GDM1 (cell line): ENCODE data around the gene NDUFB10.
"Not testable (repeated sequence)": the region's sequence is repeated elsewhere in the genome, so short reads cannot be mapped to it uniquely, and the experiment has no call there.

Experiments used
- DNase-seq: peaks from one replicate; lab custom pipeline; 2025; lab: John Stamatoyannopoulos, UW

Gene NDUFB10

DNA sequence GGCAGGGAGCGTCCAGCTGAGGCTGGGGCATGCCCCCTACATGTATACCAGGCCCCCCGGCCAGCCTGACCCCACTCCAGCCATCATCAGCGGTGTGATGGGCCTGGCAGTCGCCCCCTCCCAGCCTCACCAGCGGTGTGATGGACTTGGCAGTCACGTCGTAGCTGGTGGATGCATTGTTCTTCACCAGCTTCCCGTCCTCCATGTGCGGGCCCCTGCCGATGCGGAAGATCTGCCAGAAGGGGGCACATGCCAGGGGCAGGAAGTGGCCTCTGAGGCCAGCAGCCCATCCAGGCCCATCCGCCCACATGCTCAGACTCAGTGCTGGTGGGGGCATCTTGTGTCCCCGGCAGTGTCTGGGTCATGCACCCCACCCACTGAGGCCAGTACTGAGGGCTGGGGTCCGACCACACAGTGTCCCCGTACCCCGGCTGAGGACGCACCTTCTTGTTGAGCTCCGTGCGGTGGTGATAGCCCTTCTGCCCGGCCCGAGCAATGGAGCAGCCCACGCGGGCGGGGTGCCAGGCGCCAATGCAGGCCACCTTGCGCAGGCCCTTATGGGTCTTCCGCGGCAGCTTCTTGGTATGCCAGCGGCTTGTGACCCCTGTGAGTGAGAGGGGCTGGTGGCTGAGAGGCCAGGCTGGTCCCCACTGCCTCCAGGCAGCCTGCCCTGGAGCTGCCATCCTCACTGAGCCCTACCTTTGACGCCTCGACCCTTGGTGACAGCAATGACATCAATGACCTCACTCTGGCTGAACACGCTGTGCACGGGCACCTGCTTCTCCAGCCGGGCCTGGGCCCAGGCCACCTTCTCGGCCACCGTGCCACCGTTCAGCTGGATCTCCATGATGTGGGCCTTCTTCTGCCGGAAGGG is 12.6 kb upstream of the NDUFB10 start:
- no peak for DNase-seq

- no peak for DNase-seq
Observed at GRCh38 chr16:1947369-1947670, 12.0 kb upstream of the NDUFB10 start.

- DNase-seq = no peak
Observed at GRCh38 chr16:1949507-1949906, 9.8 kb upstream of the NDUFB10 start.

GRCh38 chr16:1950047-1950446 is 9.3 kb upstream of the NDUFB10 start:
- no peak for DNase-seq

DNA sequence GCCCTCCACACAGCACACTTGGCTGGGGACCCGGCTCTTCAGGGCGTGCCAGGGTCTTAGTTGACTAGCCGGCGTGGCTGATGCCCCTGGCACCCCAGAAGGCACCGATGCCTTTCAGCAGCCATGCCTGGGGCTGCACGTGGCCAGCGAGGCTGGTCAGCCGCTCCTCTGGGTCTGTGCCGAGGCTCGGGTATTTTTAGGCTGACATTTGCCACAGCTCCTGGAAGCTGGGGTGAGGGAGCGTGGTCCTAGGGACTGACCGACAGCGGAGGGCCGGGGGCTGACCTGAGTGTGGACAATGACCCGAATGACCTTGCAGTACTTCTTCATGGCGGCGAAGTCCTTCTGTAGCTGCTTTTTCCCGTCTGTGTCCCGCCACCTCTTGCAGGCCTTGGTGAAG is 8.8 kb upstream of the NDUFB10 start:
- DNase-seq = no peak

- no peak for DNase-seq
Observed at GRCh38 chr16:1953734-1954133, 5.6 kb upstream of the NDUFB10 start.

DNA sequence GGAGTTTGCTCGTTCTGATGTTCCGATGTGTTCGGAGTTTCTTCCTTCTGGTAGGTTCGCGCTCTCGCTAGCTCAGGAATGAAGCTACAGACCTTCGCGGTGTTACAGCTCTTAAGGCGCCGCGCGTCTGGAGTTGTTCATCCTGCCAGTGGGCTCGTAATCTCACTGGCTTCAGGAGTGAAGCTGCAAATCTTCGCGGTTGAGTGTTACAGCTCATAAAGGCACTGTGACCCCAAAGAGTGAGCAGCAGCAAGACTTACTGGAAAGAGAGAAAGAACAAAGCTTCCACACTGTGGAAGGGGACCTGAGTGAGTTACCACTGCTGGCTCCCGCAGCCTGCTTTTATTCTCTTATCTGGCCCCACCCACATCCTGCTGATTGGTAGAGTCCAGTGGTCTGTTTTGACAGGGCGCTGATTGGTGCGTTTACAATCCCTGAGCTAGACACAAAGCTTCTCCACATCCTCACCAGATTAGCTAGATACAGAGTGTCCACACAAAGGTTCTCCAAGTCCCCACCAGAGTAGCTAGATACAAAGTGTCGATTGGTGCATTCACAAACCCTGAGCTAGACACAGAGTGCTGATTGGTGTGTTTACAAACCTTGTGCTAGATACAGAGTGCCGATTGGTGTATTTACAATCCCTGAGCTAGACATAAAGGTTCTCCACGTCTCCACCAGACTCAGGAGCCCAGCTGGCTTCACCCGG is 1.8 kb upstream of the NDUFB10 start:
- DNase-seq = not testable (repeated sequence)

DNA sequence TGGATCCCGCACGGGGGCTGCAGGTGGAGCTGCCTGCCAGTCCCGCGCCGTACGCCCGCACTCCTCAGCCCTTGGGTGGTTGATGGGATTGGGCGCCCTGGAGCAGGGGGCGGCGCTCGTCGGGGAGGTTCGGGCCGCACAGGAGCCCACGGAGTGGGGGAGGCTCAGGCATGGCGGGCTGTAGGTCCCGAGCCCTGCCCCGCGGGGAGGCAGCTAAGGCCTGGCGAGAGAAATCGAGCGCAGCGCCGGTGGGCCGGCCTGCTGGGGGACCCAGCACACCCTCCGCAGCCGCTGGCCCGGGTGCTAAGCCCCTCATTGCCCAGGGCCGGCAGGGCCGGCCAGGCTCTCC is 1.2 kb upstream of the NDUFB10 start:
- DNase-seq = not testable (repeated sequence)

- no peak for DNase-seq
Observed at GRCh38 chr16:1958715-1959268, 546 bp upstream of the NDUFB10 start.

DNA sequence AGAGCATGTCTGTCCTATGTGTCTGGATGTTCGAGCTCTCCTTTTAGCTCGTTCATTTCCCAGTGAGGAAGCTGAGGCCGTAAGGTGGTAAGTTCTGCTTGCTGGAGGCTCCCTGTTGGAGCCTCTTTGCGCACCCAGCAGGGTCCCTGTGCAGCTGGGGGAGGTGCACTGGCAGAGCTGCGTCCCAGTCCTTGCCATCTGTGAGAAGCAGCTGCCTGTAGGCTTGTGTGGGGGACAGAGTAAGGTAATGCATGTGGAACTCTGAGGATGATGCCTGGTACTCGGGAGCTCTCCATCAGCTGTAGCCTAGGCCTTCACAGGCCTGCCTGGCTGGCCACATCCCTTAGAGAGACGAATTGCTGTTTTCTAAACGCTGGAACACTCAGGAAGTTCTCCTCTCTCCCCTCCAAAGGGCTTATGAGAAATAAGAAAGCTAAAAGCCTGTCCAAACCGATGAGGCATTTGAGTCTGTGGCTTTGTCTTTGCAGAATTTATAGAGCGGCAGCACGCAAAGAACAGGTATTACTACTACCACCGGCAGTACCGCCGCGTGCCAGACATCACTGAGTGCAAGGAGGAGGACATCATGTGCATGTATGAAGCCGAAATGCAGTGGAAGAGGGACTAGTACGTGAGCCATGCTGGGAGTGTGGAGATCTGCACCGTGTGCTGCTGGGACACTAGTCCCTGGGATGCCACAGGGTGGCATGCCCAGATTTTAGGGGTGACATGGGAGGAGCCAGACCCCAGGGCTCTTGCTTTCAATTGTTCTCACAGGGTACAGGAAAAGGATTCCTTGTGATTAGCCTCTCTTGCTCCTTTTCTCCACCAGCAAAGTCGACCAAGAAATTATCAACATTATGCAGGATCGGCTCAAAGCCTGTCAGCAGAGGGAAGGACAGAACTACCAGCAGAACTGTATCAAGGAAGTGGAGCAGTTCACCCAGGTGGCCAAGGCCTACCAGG is 1.6 kb downstream of the NDUFB10 start:
- DNase-seq = peak; percentile 27

GRCh38 chr16:1961651-1962067 is 2.3 kb downstream of the NDUFB10 start:
- DNase-seq = no peak

GRCh38 chr16:1962161-1963153 is 3.1 kb downstream of the NDUFB10 start:
- DNase-seq = not testable (repeated sequence)

- no peak for DNase-seq
Observed at GRCh38 chr16:1963806-1964505, 4.6 kb downstream of the NDUFB10 start.

GRCh38 chr16:1964506-1965395 is 5.4 kb downstream of the NDUFB10 start, which contains the start of gene RPS2:
RPS2 (minus strand) TSS chr16:1964826; CDS start chr16:1964625, 201 bp downstream.
- DNase-seq = peak; percentile 96

GRCh38 chr16:1965396-1966001 is 6.2 kb downstream of the NDUFB10 start:
- no peak for DNase-seq

DNA sequence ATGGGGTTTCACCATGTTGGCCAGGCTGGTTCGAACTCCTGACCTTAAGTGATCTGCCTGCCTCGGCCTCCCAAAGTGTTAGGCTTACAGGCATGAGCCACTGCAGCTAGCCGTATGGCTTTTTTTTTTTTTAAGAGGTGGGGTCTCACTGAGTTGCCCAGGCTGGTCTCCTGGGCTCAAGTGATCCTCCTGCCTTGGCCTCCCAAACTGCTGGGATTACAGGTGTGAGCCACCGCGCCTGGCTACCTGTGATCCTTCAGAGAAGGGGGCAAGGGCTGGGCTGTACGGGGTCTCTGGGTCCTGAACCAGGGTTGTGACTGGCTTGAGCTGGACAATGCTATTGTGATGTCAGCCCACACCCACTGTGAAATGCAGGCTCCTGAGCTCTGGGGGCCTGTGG is 7.1 kb downstream of the NDUFB10 start, which contains the start of gene RNF151:
TSS of gene RNF151 (plus strand) at position 397 of the 400 bp plus-strand sequence. CDS start 26 bp downstream, outside the sequence.
- DNase-seq = no peak

DNA sequence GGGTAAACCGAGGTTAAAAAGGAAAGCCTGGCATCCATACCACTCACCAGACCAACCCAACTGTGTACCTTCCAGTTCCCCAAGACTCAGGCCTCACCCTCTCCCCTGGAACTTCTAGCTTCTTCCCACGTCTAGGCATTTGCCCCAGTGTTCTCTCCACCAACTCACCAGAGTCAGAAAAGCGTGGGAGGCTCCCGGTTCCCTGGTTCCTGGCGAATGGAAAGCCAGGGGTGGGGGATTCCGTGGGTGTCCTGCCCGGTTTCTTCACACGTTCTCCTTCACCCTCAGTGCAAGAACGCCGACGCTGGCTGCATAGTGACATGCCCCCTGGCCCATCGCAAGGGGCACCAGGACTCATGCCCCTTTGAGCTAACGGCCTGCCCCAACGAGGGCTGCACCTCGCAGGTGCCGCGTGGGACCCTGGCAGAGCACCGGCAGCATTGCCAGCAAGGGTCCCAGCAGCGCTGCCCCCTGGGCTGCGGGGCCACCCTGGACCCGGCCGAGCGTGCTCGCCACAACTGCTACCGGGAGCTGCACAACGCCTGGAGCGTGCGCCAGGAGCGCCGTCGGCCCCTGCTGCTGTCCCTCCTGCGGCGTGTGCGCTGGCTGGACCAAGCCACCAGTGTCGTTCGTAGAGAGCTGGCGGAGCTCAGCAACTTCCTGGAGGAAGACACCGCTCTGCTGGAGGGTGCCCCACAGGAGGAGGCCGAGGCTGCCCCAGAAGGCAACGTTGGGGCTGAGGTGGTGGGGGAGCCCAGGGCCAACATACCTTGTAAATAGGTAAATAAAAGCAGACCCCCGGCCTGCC is 9.0 kb downstream of the NDUFB10 start:
- DNase-seq = no peak
